Loucy (cell line): ENCODE results near the gene LRRC46.

Experiments used
- H2AFZ ChIP-seq: fragments of 200-600 bp; sonication (generic); 2 replicates; pipeline ENCODE4 v1.6.0; 2016; ENCODE audit warnings: antibody characterized with exemption, mild to moderate bottlenecking, low read length, moderate library complexity
- H3F3A ChIP-seq: fragments of 200-600 bp; 2 replicates; pipeline ENCODE4 v1.6.0; 2016; ENCODE audit warnings: antibody characterized with exemption, low read depth, mild to moderate bottlenecking
- H3K27me3 ChIP-seq: fragments of 200-600 bp; sonication (generic); 2 replicates; pipeline ENCODE4 v1.6.1; 2014; ENCODE audit warnings: low read length, mild to moderate bottlenecking; ENCODE audit not compliant: insufficient read depth, poor library complexity, severe bottlenecking
- H3K36me3 ChIP-seq: fragments of 200-600 bp; sonication (generic); 2 replicates; pipeline ENCODE4 v1.6.1; 2016; ENCODE audit warnings: low read length; ENCODE audit not compliant: insufficient read depth
- H3K4me1 ChIP-seq: fragments of 200-600 bp; sonication (generic); 2 replicates; pipeline ENCODE4 v1.5.1; 2014; ENCODE audit warnings: low read length, mild to moderate bottlenecking; ENCODE audit not compliant: insufficient read depth, poor library complexity, severe bottlenecking
- H3K4me2 ChIP-seq: fragments of 200-600 bp; sonication (generic); 2 replicates; pipeline ENCODE4 v1.6.0; 2014; ENCODE audit warnings: antibody characterized with exemption, low read length, low read depth, mild to moderate bottlenecking; ENCODE audit not compliant: poor library complexity, severe bottlenecking
- H3K4me3 ChIP-seq: fragments of 200-600 bp; sonication (generic); 2 replicates; pipeline ENCODE4 v1.5.1; 2014; ENCODE audit warnings: low read length, mild to moderate bottlenecking, mixed read lengths; ENCODE audit not compliant: poor library complexity, severe bottlenecking
- H3K79me2 ChIP-seq: fragments of 200-600 bp; sonication (generic); 2 replicates; pipeline ENCODE4 v1.6.1; 2014; ENCODE audit warnings: low read length; ENCODE audit not compliant: insufficient read depth
- H3K9ac ChIP-seq: fragments of 200-600 bp; sonication (generic); 2 replicates; pipeline ENCODE4 v1.6.0; 2014; ENCODE audit warnings: mild to moderate bottlenecking, low read depth, low read length, moderate library complexity; ENCODE audit not compliant: poor library complexity, severe bottlenecking
- H3K9me2 ChIP-seq: fragments of 200-600 bp; sonication (generic); replicated peaks from 2 replicates; pipeline ENCODE4 v1.6.1; 2016; ENCODE audit warnings: low read depth, low read length, mixed read lengths
- H3K9me3 ChIP-seq: fragments of 200-600 bp; sonication (generic); 2 replicates; pipeline ENCODE4 v1.6.1; 2014; ENCODE audit warnings: mild to moderate bottlenecking, antibody characterized with exemption, low read length, low read depth; ENCODE audit not compliant: insufficient read depth
- H4K20me1 ChIP-seq: fragments of 200-600 bp; sonication (generic); 2 replicates; pipeline ENCODE4 v1.6.0; 2014; ENCODE audit warnings: antibody characterized with exemption, low read length, mild to moderate bottlenecking; ENCODE audit not compliant: insufficient read depth, poor library complexity, severe bottlenecking
- EZH2phosphoT487 ChIP-seq: fragments of 200-600 bp; IDR thresholded peaks from 2 replicates; pipeline ENCODE4 v1.6.1; 2018; ENCODE audit warnings: antibody characterized with exemption, mild to moderate bottlenecking, moderate library complexity, borderline replicate concordance
- TF ChIP-seq, protein P1 (sequence below): fragments of 200-600 bp; sonication (generic); conservative IDR thresholded peaks from 2 replicates; pipeline ENCODE4 v1.5.1; 2014; ENCODE audit warnings: mild to moderate bottlenecking, antibody characterized with exemption, low read length

The LRRC46 gene

DNA sequence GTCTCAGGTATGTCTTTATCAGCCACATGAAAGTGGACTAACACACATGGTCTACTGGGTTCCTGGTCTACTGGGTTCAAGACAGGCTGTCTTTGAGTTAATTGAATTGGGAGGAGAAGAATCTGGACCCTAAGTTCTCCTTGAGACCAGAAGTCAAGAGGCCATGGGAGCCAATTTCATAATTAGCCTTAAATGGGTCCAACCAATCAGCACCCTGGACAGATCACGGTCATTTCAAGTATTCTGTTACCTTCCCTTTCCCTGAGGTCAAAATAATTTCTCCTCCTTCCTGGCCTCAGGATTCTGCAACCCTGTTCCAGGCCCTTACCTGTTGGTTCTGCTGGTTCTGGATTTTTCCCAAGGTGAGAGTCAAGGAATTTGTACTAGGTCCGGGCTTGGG is 33.7 kb upstream of the LRRC46 start:
- Histone ChIP-seq H3K36me3 (no peaks in the 10 kb centered on the region), H3K4me1 (peaks cover 3% of the 10 kb centered on the region), H3K9me3 (no peaks in the 10 kb centered on the region), H4K20me1 (no peaks in the 10 kb centered on the region), H3K79me2 (no peaks in the 10 kb centered on the region), H3K4me3 (no peak overlapping the region), H3K27me3 (no peaks in the 10 kb centered on the region), H2AFZ (no peak overlapping the region), H3K9ac (no peak overlapping the region), H3K9me2 (no peaks in the 10 kb centered on the region), H3F3A (no peaks in the 10 kb centered on the region), H3K4me2 (no peak overlapping the region)
- no peak for TF ChIP-seq EZH2phosphoT487
- TF ChIP-seq, protein P1, sequence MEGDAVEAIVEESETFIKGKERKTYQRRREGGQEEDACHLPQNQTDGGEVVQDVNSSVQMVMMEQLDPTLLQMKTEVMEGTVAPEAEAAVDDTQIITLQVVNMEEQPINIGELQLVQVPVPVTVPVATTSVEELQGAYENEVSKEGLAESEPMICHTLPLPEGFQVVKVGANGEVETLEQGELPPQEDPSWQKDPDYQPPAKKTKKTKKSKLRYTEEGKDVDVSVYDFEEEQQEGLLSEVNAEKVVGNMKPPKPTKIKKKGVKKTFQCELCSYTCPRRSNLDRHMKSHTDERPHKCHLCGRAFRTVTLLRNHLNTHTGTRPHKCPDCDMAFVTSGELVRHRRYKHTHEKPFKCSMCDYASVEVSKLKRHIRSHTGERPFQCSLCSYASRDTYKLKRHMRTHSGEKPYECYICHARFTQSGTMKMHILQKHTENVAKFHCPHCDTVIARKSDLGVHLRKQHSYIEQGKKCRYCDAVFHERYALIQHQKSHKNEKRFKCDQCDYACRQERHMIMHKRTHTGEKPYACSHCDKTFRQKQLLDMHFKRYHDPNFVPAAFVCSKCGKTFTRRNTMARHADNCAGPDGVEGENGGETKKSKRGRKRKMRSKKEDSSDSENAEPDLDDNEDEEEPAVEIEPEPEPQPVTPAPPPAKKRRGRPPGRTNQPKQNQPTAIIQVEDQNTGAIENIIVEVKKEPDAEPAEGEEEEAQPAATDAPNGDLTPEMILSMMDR = no peak

DNA sequence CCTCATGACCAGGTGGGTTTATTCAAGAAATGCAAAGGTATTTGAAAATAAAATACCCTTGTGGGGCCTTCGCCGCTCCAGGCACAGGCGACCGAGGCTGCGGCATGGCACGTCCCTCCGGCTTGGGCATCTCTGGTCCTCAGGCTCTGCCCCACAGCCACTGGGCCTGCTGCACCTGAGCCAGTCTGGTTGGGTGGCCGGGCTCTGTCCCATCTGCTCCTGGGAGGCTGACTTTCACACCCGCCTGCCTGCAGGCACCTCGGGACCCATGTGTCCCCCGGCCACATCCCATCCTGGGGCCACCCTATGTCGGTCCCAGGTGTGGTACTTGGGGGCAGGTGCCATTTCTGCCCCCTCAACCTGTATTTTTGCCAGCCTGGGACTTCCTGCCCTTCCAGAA is 30.8 kb upstream of the LRRC46 start:
- H3K4me1 ChIP-seq = no peaks in the 10 kb centered on the region
- H3K4me3 ChIP-seq = no peak overlapping the region
- H3K9ac ChIP-seq = no peak overlapping the region
- TF ChIP-seq, protein P1 = no peak
- no peak for TF ChIP-seq EZH2phosphoT487
- H3K27me3 ChIP-seq = no peaks in the 10 kb centered on the region
- H2AFZ ChIP-seq = no peak overlapping the region
- H3F3A ChIP-seq = no peaks in the 10 kb centered on the region
- H3K36me3 ChIP-seq = no peaks in the 10 kb centered on the region
- H3K9me3 ChIP-seq = no peaks in the 10 kb centered on the region
- H3K4me2 ChIP-seq = no peak overlapping the region
- H3K79me2 ChIP-seq = no peaks in the 10 kb centered on the region
- H3K9me2 ChIP-seq = no peaks in the 10 kb centered on the region
- H4K20me1 ChIP-seq = no peaks in the 10 kb centered on the region

DNA sequence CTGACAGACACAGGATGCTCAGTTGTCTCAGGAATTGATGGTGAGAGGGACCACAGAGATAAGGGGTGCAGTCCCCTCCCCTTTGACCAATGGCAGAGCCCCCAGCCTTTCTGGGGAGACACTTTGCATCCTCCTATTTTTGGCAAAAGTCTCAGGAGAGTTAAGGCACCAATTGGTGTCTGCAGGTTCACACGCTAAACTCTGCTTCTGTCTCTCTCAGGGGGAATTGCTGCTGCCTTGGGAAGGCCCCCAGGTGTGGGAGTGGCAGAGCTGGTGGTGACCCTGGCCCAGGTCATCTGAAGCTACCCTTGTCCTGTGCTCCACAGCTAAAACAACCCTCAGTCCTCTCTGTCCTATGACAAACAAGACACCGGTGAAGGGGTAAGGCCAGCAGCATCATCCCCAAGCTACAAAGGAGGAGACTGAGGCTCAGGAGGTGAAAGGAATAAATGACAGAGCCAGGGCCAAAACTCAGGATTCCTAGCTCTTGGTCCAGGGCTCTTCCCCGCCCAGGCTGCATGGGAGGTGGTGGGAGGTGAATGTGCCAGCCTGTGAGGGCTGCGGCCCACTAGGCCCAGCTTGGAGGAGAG is 30.2 kb upstream of the LRRC46 start:
- Histone ChIP-seq H3K9me3 (no peaks in the 10 kb centered on the region), H3K4me3 (no peak overlapping the region), H2AFZ (no peak overlapping the region), H4K20me1 (no peaks in the 10 kb centered on the region), H3K9me2 (no peaks in the 10 kb centered on the region), H3K4me2 (no peak overlapping the region), H3K4me1 (no peaks in the 10 kb centered on the region), H3K9ac (no peak overlapping the region), H3K27me3 (no peaks in the 10 kb centered on the region), H3F3A (no peaks in the 10 kb centered on the region), H3K79me2 (no peaks in the 10 kb centered on the region), H3K36me3 (no peaks in the 10 kb centered on the region)
- TF ChIP-seq, protein P1 = no peak
